ENCODE measurements around the gene NDST3.

- TF ChIP-seq CTCF (IDR thresholded peaks at IDR 0.05): no peak
- no peak for TF ChIP-seq POLR2A (IDR thresholded peaks at IDR 0.05)
Measured at GRCh38 chr4:118268780-118269179, 234.5 kb downstream of the NDST3 start.
